Endothelial cell of hepatic sinusoid (primary cell): Measurements from ENCODE around the gene REC8.

Experiments used
- in situ Hi-C: cut with HindIII; loops from 2 replicates; pipeline ENCODE4 v1.10.0; 2017; ENCODE audit warnings: low sequenced_read_pairs

REC8 gene, protein sequence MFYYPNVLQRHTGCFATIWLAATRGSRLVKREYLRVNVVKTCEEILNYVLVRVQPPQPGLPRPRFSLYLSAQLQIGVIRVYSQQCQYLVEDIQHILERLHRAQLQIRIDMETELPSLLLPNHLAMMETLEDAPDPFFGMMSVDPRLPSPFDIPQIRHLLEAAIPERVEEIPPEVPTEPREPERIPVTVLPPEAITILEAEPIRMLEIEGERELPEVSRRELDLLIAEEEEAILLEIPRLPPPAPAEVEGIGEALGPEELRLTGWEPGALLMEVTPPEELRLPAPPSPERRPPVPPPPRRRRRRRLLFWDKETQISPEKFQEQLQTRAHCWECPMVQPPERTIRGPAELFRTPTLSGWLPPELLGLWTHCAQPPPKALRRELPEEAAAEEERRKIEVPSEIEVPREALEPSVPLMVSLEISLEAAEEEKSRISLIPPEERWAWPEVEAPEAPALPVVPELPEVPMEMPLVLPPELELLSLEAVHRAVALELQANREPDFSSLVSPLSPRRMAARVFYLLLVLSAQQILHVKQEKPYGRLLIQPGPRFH

DNA sequence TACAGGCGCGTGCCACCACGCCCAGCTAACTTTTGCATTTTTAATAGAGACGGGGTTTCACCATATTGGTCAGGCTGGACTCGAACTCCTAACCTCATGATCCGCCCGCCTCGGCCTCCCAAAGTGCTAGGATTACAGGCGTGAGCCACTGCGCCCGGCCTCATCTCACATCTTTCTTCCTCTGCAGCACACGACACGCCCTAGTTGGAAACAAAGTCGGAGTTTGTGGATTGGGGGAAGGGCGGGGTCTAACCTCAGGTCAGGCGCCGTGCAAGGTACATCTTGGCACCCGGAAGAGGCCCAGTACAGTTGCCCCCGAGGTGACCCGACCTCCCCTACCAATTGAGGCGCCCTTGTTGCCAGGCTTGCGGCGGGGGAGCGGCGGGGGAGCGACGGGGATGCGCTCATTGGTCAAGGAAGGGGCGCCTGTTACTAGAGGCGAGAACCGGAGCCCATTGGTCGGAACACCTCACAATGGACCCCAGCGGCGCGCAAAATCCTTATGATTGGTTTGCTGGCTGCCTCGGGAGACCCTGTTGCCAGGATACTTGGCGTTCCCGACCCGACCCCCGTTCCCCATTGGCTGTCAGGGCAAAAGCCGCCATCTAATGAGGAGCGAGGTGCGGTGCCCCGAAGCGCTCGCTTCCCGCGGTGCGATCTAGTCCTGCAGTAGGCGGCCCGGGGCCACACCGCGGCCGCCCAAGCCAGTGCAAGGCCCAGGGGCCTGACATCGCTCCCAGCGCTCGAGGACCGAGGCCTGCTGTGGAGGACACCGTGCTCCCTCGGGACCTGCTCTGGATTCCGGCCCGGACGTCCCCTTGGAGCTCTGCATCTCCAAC is at the start of gene REC8:
TSS of gene REC8 (plus strand) at position 659 of the 839 bp plus-strand sequence. CDS start 473 bp downstream, outside the sequence.
- in situ Hi-C loops: no loop called here

DNA sequence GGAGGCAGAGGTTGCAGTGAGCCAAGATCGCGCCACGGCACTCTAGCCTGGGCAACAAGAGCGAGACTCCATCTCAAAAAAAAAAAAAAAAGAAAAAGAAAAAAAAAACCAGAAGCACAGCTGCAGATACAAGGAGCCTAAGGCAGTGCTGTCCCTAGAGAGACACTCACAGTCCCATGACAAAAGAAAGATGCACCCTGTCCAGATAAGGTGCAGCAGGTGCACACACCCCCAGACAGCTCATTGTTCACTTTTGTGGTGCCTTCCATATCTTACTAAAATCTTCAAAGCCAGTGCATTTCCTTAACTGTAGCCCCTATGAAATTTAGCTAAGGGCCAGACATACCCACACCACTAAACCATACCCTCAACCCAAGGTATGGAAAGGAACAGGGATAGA is 49.5 kb upstream of the REC8 start:
- in situ Hi-C loops: no loop called here

DNA sequence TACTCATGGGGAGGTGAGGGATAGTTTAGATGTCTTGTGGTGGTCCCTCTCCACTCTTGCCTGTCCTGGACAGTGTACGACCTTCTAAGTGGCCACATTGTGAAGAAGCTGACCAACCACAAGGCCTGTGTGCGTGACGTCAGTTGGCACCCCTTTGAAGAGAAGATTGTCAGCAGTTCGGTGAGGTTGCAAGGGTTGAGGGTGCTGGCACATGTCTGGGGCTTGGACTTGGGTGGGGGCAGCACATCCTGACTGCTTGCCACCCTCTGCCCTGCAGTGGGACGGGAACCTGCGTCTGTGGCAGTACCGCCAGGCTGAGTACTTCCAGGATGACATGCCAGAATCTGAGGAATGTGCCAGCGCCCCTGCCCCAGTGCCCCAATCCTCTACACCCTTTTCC is 49.0 kb upstream of the REC8 start:
- in situ Hi-C loops: no loop called here

DNA sequence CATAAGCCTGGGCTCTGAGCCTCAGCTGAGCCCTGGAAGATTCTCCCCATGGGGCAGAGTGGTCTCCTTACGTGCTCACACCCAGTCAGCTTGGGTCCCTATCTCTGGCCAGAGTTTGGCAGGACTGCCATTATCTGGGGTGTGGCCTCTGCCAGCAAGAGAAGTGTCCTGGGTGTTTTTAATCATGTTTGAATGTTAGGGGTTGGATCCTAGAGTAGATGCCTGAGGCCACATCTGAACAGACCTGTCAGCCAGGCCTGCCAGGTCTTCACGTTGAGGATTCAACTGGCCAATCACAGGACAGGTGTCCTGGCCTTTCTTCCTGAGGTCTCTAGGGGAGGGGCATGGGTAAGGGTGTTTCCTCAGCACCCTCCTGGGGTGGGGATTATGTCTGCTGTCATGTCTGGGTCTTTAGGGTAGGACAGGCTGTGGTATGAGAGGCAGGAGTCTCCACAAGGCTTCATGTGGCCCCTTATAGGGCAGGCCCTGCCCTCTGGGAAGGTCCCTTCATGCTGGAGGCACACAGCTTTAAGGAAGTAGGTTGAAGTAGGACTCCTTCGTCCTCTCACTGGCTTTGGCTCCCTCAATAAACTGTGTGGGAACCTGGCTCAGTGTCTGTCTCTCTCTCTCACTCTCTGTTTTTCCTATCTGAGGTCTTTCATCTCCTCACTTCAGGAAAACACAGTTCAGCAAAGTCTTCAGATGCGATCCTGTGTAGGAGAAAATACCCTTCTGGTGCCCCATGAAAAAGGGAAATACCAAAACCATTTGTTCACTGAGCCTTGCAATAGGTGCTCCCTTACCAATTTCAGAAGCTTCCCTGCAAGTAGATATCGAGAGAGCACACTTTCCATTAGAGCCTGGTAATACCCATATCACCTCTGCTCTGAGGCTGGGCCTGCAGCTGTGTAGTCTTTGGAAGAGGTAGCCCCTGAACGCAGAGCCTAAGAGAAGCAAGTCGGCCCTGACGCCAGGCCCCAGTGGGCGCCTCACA is 48.2 kb upstream of the REC8 start:
- in situ Hi-C loops: no loop called here

DNA sequence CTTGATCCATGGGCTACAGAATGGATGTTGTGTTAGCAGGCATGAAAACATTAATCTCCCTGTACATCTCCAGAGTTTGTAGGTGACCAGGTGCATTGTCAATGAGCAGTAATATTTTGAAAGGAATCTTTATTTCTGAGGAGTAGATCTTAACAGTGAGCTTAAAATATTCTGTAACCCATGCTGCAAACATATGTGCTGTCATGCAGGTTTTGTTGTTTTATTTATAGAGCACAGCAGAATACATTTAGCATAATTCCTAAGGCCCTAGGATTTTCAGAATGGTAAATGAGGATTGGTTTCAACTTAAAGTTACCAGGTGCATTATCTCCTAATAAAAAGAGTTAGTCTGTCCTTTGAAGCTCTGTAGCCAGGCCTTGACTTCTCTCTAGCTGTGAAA is 44.9 kb upstream of the REC8 start:
- in situ Hi-C loops: no loop called here

DNA sequence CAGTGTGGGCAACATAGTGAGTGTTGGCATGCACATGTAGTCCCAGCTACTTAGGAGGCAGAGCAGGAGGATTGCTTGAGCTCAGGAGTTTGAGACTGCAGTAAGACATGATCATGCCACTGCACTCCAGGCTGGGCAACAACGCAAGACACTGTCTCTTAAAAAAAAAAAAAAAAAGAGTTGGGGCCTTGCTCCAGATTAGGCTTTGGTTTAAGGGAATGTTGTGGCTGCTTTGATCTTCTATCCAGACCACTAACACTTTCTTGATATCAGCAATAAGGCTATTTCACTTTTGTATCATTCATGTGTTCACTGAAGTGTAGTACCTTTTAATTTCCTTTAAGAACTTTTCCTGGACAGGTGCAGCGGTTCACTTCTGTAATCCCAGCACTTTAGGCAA is 44.2 kb upstream of the REC8 start:
- in situ Hi-C loops: no loop called here

DNA sequence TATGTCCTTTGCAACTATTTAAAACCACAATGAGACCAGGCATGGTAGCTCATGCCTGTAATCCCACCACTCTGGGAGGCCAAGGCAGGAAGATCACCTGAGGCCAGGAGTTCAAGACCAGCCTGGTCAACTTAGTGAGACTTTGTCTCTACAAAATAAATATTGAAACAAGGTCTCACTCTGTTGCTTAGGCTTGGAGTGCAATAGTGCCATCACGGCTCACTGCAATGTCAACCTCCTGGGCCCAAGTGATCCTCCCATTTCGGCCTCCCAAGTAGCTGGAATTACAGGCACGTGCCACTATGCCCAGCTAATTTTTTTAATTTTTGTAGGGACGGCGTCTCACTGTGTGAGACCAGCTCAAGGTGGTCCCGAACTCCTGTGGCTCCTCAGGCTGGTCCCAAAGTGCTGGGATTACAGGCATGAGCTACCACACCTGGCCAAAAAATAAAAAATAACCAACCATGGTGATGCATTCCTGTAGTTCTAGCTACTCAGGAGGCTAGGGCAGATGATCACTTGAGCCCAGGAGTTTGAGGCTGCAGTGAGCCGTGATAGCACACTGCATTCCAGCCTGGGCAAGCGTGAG is 42.4 kb upstream of the REC8 start:
- in situ Hi-C loops: no loop called here

DNA sequence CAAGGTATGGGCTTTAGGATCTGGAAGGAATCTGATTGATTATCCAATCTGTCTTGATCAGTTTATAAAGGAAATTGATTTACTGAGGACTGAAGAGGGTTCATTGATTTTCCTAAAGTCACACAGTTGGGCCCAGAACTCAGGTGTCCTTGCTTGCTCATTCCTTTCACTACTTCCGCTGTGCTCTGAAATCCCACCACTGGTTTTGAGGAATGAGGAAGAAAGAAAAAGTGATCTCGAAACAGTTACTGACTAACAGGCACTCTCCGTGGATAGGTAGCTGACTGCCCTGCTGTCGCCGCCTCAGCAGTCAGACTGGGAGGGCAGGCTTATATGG is 41.5 kb upstream of the REC8 start, which contains the start of gene FITM1:
TSS of gene FITM1 (plus strand) at position 280 of the 337 bp plus-strand sequence. CDS start 905 bp downstream, outside the sequence.
- in situ Hi-C loops: no loop called here

DNA sequence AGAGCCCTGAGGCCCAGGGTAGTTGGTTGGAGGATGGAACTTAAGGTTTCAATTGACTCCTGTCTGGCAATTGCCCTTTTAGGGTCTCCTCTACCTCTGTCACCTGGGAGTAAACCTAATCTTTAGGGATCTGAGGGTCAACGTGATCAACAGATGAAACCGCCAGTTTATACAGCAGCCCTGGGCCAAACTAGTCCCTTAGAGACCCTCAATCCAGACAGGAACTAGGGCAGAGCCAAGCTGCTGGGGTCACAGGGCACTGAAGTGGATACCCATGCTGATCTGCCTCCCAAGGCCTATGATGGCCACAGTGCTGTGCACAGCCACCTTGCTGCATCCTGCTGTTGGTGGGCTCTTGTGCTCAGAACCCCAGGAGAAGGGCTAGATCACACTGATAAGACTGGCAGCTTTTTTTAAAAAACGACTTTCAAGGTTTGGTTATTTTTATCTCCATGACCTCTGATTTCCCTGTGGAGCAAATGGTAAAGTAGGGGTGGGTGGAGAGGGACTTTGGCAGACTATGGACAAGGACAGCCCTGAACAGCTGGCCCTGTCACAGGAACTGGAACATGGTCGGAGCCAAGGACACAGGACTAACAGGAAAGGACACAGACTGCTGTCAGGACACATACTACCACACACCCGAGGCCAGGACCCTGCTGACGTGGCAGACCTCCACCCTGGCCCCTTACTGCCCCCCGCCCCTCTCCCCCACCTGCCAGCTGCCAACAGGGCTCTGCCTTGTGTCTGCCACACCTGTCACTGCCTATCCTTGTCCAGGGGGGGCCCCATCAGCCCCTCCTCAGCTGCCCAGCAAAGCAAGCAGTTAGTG is 40.9 kb upstream of the REC8 start:
- in situ Hi-C loops: no loop called here

DNA sequence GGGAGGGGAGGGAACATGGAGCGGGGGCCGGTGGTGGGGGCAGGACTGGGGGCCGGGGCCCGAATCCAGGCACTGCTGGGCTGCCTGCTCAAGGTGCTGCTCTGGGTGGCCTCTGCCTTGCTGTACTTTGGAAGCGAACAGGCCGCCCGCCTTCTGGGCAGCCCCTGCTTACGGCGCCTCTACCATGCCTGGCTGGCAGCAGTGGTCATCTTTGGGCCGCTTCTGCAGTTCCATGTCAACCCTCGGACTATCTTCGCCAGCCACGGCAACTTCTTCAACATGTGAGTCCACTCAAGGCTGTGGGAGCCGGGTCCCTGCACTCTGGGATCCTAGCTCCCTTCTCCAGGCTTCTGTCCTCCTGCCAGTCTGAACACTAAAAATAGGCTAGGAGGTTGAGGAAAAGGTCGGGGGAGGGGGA is 40.3 kb upstream of the REC8 start:
- in situ Hi-C loops: no loop called here

DNA sequence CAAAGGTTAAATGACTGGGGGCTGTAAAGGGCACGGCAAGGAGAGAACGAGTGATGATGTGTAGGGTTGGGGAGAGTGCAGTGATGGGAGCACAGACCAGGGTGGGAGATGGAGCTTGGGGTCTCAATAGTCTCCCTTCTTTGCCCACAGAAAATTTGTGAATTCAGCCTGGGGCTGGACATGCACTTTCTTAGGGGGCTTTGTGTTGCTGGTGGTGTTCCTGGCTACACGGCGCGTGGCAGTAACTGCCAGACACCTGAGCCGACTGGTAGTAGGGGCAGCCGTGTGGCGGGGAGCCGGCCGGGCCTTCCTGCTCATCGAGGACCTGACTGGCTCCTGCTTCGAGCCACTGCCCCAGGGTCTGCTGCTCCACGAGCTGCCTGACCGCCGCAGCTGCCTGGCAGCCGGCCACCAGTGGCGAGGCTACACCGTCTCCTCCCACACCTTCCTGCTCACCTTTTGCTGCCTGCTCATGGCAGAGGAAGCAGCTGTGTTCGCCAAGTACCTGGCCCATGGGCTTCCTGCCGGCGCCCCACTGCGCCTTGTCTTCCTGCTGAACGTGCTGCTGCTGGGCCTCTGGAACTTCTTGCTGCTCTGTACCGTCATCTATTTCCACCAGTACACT is 39.7 kb upstream of the REC8 start:
- in situ Hi-C loops: no loop called here

DNA sequence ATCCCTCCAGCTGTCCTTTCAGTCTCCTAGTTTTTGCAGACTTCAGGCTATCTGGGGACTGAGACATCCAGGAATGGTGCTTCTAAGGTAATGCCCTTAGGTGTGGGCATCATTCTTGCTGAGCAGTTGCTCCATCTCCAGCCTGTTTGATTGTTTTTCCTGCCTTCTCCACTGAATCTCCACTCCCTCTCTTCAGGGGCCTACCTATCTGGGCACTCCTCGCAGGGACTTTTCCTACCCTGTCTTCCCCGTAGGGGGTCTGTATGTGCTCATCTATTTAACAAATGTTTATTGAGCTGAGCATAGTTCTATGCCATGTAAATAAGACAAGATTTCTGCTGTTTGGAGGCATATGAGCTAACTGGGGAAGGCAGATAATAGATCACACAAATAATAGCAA is 38.9 kb upstream of the REC8 start:
- in situ Hi-C loops: no loop called here

DNA sequence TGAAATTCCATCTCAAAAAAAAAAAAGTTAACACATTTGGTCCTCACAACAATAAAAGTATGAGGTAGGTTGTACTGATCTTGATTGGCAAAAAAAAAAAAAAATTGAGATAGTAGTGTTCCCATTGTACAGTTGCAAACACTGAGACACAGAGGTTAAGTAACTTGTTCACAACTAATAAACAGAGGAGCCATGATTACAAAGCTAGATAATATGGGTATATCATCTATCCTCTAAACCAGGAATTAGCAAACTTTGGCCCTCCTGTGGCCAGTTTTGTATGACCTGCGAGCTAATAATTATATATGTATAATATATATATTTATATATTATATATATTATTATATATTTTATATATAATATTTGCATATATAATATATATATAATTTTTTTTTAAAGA is 38.1 kb upstream of the REC8 start:
- in situ Hi-C loops: no loop called here

DNA sequence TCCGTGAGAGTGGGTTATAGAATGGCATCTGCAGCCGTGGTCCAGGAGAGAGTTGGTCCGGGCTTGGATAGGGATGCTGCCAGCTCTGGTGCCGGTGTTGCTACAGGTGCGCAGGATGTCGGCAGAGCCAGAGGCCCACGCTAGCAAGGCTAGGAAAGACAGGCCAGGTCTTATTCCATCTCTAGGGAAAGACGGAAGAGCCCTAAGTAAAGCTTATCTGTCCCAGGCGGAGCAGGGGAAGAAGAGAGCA is 36.4 kb upstream of the REC8 start:
- in situ Hi-C loops: no loop called here

DNA sequence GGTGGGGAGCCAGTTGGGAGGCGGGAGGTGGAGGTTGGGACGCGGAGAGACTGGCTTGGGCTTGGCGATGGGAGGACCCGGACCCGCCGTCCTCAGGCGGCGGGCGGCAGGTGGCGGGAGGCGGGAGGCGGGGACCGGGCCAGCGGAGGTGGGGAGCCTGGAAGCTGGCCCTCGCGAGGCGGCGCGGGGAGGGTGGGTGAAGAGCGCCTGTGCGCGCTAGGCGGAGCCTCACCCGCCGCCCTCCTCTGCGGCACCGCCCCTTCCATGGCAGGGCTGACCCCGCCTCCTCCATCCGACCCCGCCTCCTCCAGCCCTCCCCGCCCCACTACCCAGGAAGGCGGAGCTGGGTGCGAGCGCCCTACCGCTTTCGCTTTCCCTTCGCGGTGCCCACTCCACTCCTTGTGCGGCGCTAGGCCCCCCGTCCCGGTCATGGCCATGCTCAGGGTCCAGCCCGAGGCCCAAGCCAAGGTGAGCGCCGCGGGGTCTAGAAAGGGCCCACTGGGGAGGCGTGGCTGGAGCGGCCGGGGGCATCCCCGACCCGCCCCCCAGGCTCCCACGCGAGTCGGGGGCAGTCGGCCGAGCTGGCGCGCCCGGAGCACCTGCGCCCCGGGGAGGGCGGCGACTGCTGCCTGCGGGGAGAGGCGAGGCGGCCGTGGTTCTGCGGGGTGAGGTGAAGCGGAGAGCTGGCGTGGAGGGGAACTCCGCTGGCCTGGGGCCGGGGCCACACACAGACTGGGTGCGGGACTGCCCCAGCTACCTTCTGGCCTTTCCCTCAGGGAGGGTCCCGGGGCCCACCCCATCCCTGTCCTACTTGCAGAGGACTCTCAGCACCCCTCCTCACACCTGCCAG is 35.8 kb upstream of the REC8 start, which contains the start of gene PSME1:
TSS of gene PSME1 (plus strand) at position 361 of the 850 bp plus-strand sequence. CDS start at position 430, 69 bp downstream.
- in situ Hi-C loops: no loop called here

DNA sequence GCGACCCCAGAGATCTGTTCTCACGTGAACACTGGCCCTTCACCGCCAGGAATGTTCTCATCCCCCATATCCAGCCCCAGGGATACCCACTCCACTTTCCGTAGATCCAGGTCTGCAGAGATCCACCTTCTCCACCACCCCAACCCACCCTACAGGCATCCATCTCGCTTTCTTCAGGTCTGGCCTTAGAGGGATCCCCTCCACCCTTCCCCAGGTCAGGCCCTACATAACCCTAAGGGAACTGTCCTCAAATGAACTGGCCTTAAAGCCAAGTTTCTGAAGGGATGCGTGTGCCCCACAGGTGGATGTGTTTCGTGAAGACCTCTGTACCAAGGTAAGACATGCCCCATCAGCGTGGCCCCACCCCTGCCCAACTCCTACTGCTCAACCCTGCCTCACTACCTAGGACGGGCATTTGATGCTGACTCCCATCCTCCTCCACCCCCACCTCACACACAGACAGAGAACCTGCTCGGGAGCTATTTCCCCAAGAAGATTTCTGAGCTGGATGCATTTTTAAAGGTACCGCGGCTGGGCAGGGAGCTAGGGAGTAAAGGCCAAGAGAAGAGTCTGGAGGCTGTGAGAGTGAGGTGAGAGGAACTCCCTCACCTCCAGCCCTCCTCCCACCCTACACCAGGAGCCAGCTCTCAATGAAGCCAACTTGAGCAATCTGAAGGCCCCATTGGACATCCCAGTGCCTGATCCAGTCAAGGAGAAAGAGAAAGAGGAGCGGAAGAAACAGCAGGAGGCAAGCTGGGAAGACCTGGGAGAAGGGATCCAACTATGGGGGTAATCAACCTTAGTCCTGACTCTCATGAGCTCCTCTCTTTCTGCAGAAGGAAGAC is 35.0 kb upstream of the REC8 start:
- in situ Hi-C loops: no loop called here
